Peyer's patch (tissue), 4 donors: Measurements from ENCODE around the gene TRAP1.

Experiments
- CTCF ChIP-seq, 6 experiments: fragments of 450-650 bp in 4 of 6; fragments of 200-600 bp in 2 of 6; sonication (generic) in 1 of 6; IDR thresholded peaks; one replicate each; pipeline ENCODE4 v1.5.1; 2017 to 2019; ENCODE audit warnings: antibody characterized with exemption in 6 of 6, mild to moderate bottlenecking in 3 of 6, moderate library complexity in 1 of 6
- POLR2A ChIP-seq, 2 donors: fragments of 450-650 bp; IDR thresholded peaks; one replicate each; pipeline ENCODE4 v1.5.1; 2017; ENCODE audit warnings: antibody characterized with exemption in 2 of 2, mild to moderate bottlenecking in 2 of 2, moderate library complexity in 2 of 2

GRCh38 chr16:3611146-3611975 is 106.0 kb downstream of the TRAP1 start, which contains the start of gene SLX4:
- TF ChIP-seq CTCF (IDR thresholded peaks at IDR 0.05) (peak in 2 of 6 experiments; percentile 13 to 15), POLR2A (IDR thresholded peaks at IDR 0.05) (peak; percentile 80 to 85)
